K562 (cell line): Measurements from ENCODE around the gene GLT8D2. TPM values are rescaled to one million over a fixed set of nuclear protein-coding genes. Genes with fewer than 3 reads are reported as not detected.

Source experiments
- ATAC-seq: fragments of 200-7000 bp; cut with Tn5 transposase; 3 replicates; pipeline ENCODE4 v1.9.1; 2020; ENCODE audit warnings: moderate library complexity
- BruUV-seq: library from RNA; stranded (reverse); fragments of 400-500 nt; replicated peaks from 2 replicates; lab custom pipeline; 2021; lab: Mats Ljungman, UMichigan
- CTCF ChIA-PET: fragments of 300-600 bp; formaldehyde crosslinking; extraction: SDS; loops from one replicate; lab custom pipeline; 2021; ENCODE audit warnings: low intra/inter-chr PET ratio; lab: Yijun Ruan, JAX
- POLR2A ChIA-PET: fragments of 300-600, 350-650 bp; sonication (Branson Sonifier 250); formaldehyde crosslinking; extraction: SDS; loops from one replicate; lab custom pipeline; 2021; ENCODE audit warnings: antibody characterized with exemption, inconsistent platforms; lab: Yijun Ruan, JAX
- DNase-seq, 4 experiments: peaks; one replicate each; pipeline versions ENCODE4 v3.0.0 to v3.0.0-alpha.2; 2011 to 2018; ENCODE audit warnings: low spot score in 3 of 4, mixed read lengths in 3 of 4; ENCODE audit errors: extremely low read depth in 1 of 4
- FAIRE-seq: peaks from 2 replicates; lab custom pipeline; 2011; peaks lifted over from hg19 to GRCh38; lab: Jason Lieb, UNC
- H2AFZ ChIP-seq: 2 replicates; pipeline ENCODE4 v1.6.0; 2011; ENCODE audit warnings: low read depth, low read length, control low read depth, inconsistent platforms
- H3K27ac ChIP-seq: fragments of 200-600 bp; 3 replicates; pipeline ENCODE4 v1.8.0; 2011; ENCODE audit warnings: low read depth, mild to moderate bottlenecking, control low read depth, inconsistent platforms, low read length, moderate library complexity, mixed read lengths; ENCODE audit errors: extremely low read depth
- H3K27me3 ChIP-seq, 2 experiments: fragments of 300-600 bp in 1 of 2; 2 replicates in 1 of 2; 3 replicates in 1 of 2; pipeline versions ENCODE4 v1.6.0 to v1.8.0; 2011; ENCODE audit warnings: inconsistent platforms in 2 of 2, low read length in 2 of 2, mild to moderate bottlenecking in 1 of 2, mixed read lengths in 1 of 2, moderate library complexity in 1 of 2; ENCODE audit not compliant: control insufficient read depth in 2 of 2, insufficient read depth in 2 of 2
- H3K36me3 ChIP-seq: fragments of 300-600 bp; 3 replicates; pipeline ENCODE4 v1.8.0; 2011; ENCODE audit warnings: mild to moderate bottlenecking, low read length, inconsistent platforms; ENCODE audit not compliant: control insufficient read depth, insufficient read depth
- H3K4me1 ChIP-seq, 2 experiments: fragments of 200-600 bp in 1 of 2; replicated peaks in 1 of 2; 2 replicates in 1 of 2; 3 replicates in 1 of 2; pipeline versions ENCODE4 v1.5.1 to v1.8.0; 2011; ENCODE audit warnings: inconsistent platforms in 2 of 2, low read length in 2 of 2, mild to moderate bottlenecking in 1 of 2, mixed read lengths in 1 of 2, moderate library complexity in 1 of 2; ENCODE audit not compliant: control insufficient read depth in 2 of 2, insufficient read depth in 2 of 2
- H3K4me2 ChIP-seq: 2 replicates; pipeline ENCODE4 v1.6.1; 2011; ENCODE audit warnings: low read length, control low read depth, inconsistent platforms, mixed read lengths; ENCODE audit not compliant: insufficient read depth
- H3K4me3 ChIP-seq: fragments of 200-600 bp; sonication (generic), shearing (Covaris generic); 2 replicates; pipeline ENCODE4 v1.5.1; 2016; ENCODE audit warnings: control low read depth, inconsistent platforms
- H3K79me2 ChIP-seq: fragments of 200-600 bp; 3 replicates; pipeline ENCODE4 v1.8.0; 2011; ENCODE audit warnings: low read length, inconsistent platforms; ENCODE audit not compliant: control insufficient read depth, insufficient read depth
- H3K9ac ChIP-seq, 2 experiments: 2 replicates each; pipeline versions ENCODE4 v1.6.0 to v1.6.1; 2011; ENCODE audit warnings: low read depth in 2 of 2, low read length in 2 of 2, control low read depth in 1 of 2, inconsistent platforms in 1 of 2, mild to moderate bottlenecking in 1 of 2, mixed read lengths in 1 of 2; ENCODE audit not compliant: insufficient read depth in 1 of 2
- H3K9me1 ChIP-seq: one replicate; pipeline ENCODE4 v1.6.0; 2011; ENCODE audit warnings: inconsistent platforms, mild to moderate bottlenecking, low read length, moderate library complexity; ENCODE audit not compliant: control insufficient read depth, insufficient read depth
- H3K9me3 ChIP-seq: replicated peaks from 2 replicates; pipeline ENCODE4 v1.5.1; 2011; ENCODE audit warnings: low read depth, low read length, inconsistent platforms; ENCODE audit not compliant: control insufficient read depth, insufficient read depth
- H4K20me1 ChIP-seq: replicated peaks from 2 replicates; pipeline ENCODE4 v1.6.1; 2011; ENCODE audit warnings: low read length, inconsistent platforms, mixed read lengths; ENCODE audit not compliant: control insufficient read depth, insufficient read depth
- BRD4 ChIP-seq: fragments of 200-600 bp; sonication (generic); IDR thresholded peaks from 2 replicates; pipeline ENCODE4 v1.6.1; 2017; ENCODE audit warnings: inconsistent platforms
- CBX8 ChIP-seq: fragments of 200-600 bp; sonication (generic); IDR thresholded peaks from 2 replicates; pipeline ENCODE4 v1.6.1; 2012; ENCODE audit warnings: borderline replicate concordance, mixed run types, low read depth, mild to moderate bottlenecking, moderate library complexity, mixed read lengths, low read length, control low read depth, inconsistent platforms; ENCODE audit not compliant: poor library complexity, severe bottlenecking; ENCODE audit errors: extremely low read depth
- EWSR1 ChIP-seq: fragments of 450-650 bp; IDR thresholded peaks from 2 replicates; pipeline ENCODE4 v1.6.1; 2018; ENCODE audit warnings: borderline replicate concordance, mild to moderate bottlenecking, low read depth, moderate library complexity; ENCODE audit not compliant: partially characterized antibody
- L3MBTL2 ChIP-seq: fragments of 450-650 bp; IDR thresholded peaks from 2 replicates; pipeline ENCODE4 v1.6.1; 2016; ENCODE audit warnings: mild to moderate bottlenecking, moderate library complexity
- NONO ChIP-seq, 2 experiments: fragments of 200-400 bp in 1 of 2; fragments of 450-650 bp in 1 of 2; formaldehyde crosslinking in 1 of 2; IDR thresholded peaks; 2 replicates each; pipeline ENCODE4 v1.6.1; 2017; ENCODE audit warnings: low read depth in 2 of 2, mild to moderate bottlenecking in 2 of 2, moderate library complexity in 2 of 2, low read length in 1 of 2
- PPARD ChIP-seq: fragments of 250-450 bp; sonication (Bioruptor Pico); IDR thresholded peaks from 2 replicates; pipeline ENCODE4 v1.8.0; 2022; ENCODE audit warnings: inconsistent platforms, mild to moderate bottlenecking, moderate library complexity
- PTTG1 ChIP-seq: fragments of 450-650 bp; IDR thresholded peaks from 2 replicates; pipeline ENCODE4 v1.6.1; 2016; ENCODE audit warnings: low read depth, mild to moderate bottlenecking, missing genetic modification characterization, missing compliant biosample characterization
- RFX7 ChIP-seq: fragments of 250-450 bp; sonication (Bioruptor Pico); IDR thresholded peaks from 2 replicates; pipeline ENCODE4 v1.5.1; 2021; ENCODE audit warnings: mild to moderate bottlenecking
- STAT5B ChIP-seq: fragments of 250-450 bp; sonication (Bioruptor Pico); IDR thresholded peaks from 2 replicates; pipeline ENCODE4 v1.8.0; 2021; ENCODE audit warnings: mild to moderate bottlenecking, inconsistent platforms
- UBTF ChIP-seq, 2 experiments: IDR thresholded peaks; 2 replicates each; pipeline ENCODE4 v1.6.1; 2012; ENCODE audit warnings: improper control_type of control experiment in 2 of 2, low read depth in 2 of 2, low read length in 2 of 2, borderline replicate concordance in 1 of 2
- YBX1 ChIP-seq: fragments of 450-650 bp; IDR thresholded peaks from 2 replicates; pipeline ENCODE4 v1.7.1; 2016; ENCODE audit warnings: mild to moderate bottlenecking
- ZBTB34 ChIP-seq: fragments of 250-450 bp; sonication (Bioruptor Pico); IDR thresholded peaks from 2 replicates; pipeline ENCODE4 v1.8.0; 2021; ENCODE audit warnings: mild to moderate bottlenecking, moderate library complexity
- ZNF146 ChIP-seq: IDR thresholded peaks from one replicate; pipeline ENCODE4 v1.6.1; 2018; ENCODE audit warnings: missing compliant biosample characterization; ENCODE audit not compliant: unreplicated experiment
- ZNF24 ChIP-seq: fragments of 450-650 bp; IDR thresholded peaks from 2 replicates; pipeline ENCODE4 v1.6.1; 2016
- WGBS: fragments of 100-300 bp; shearing (Covaris generic); methylation state at CpG from one replicate; pipeline ENCODE4 v1.1.6; 2016; ENCODE audit warnings: low coverage, mixed read lengths; ENCODE audit not compliant: insufficient coverage; ENCODE audit errors: missing lambda C conversion rate; 5-methylcytosine and 5-hydroxymethylcytosine counted together
- in situ Hi-C: fragments of 300-500 bp; cut with MboI; formaldehyde crosslinking; loops from 4 replicates; pipeline ENCODE4 v1.15.0; 2018; ENCODE audit warnings: inconsistent platforms, mixed read lengths
- intact Hi-C: fragments of 100-400 bp; cut with micrococcal nuclease; formaldehyde crosslinking; loops from 2 replicates; pipeline ENCODE4 v1.14.2; 2022
- polyA plus RNA-seq, 8 experiments: library from polyadenylated mRNA; depleted of rRNA in 4 of 8; stranded (reverse) in 5 of 8; unstranded in 3 of 8; fragments of >200 nt; fragmentation: Nextera tagmentation in 2 of 8; fragmentation: Illumina TruSeq in 1 of 8; extraction: Ambion mirVana in 2 of 8; extraction: Trizol in 1 of 8; gene quantifications; 2 replicates each; pipeline versions ENCODE4 v1.2.1 to v1.2.3, GENCODE V29; 2011 to 2014; ENCODE audit warnings: inconsistent platforms in 1 of 8, missing spikeins in 1 of 8
- total RNA-seq, 7 experiments: library from RNA; depleted of rRNA in 6 of 7; stranded (reverse); fragments of >200 nt in 6 of 7; fragmentation: Illumina TruSeq in 2 of 7; extraction: Trizol in 2 of 7; gene quantifications; 2 replicates each; pipeline versions ENCODE4 v1.2.1 to v1.2.3, GENCODE V29; 2011 to 2021; ENCODE audit warnings: low replicate concordance in 1 of 7
- TF ChIP-seq, protein P1 (sequence below): fragments of 450-650 bp; IDR thresholded peaks from 2 replicates; pipeline ENCODE4 v1.6.1; 2016; ENCODE audit warnings: borderline replicate concordance
- TF ChIP-seq, protein P2 (sequence below): fragments of 200-800 bp; sonication (Bioruptor generic); IDR thresholded peaks from 2 replicates; pipeline ENCODE4 v1.6.1; 2017; ENCODE audit warnings: missing genetic modification characterization, missing compliant biosample characterization

The GLT8D2 gene
- total and polyA plus RNA-seq, 9 of the 15 experiments (the other 6 are each of a cell fraction or from before 2014, with no cell fraction given): 0.18 to 0.27 (median 0.18) TPM; not detected in 6

GRCh38 chr12:103952497-103952896 lies 97.5 kb downstream of the GLT8D2 start:
- in situ Hi-C loops (no loop called here), intact Hi-C loops (no loop called here)
- no peak overlapping the region for H3K9ac ChIP-seq
- no peaks in the 10 kb centered on the region for H4K20me1 ChIP-seq
- WGBS: 95% methylated on average over 1 of the region's 1 CpG
- H3K27ac ChIP-seq: no peak overlapping the region
- peaks cover 0 to 4% of the 10 kb centered on the region in 2 experiments; a peak in 2 of 5 replicates for H3K4me1 ChIP-seq
- no peak overlapping the region for H3K4me3 ChIP-seq
- peaks cover 74% of the 10 kb centered on the region for H3K36me3 ChIP-seq
- H3K9me1 ChIP-seq: no peaks in the 10 kb centered on the region
- no peaks in the 10 kb centered on the region for H3K9me3 ChIP-seq
- ChIA-PET CTCF (no interaction called here), POLR2A (interaction anchor here (0.6 to 5.3 kb wide), 5 partner anchors 10 to 23 kb away, joined by 4 to 45 read pairs (median 5); partner anchors contain the start of genes HSP90B1 and TDG)
- FAIRE-seq: no peak
- H3K27me3 ChIP-seq: no peaks in the 10 kb centered on the region
- H2AFZ ChIP-seq: no peak overlapping the region
- peaks cover 42% of the 10 kb centered on the region for H3K79me2 ChIP-seq
- H3K4me2 ChIP-seq: no peak overlapping the region
- no peak for DNase-seq
- ATAC-seq: no peak
- no TSS peak for BruUV-seq
- no peak for TF ChIP-seq ZBTB34 (CRISPR knock-in tag)
- no peak for TF ChIP-seq CBX8
- TF ChIP-seq UBTF (IDR thresholded peaks at IDR 0.05; ENCODE audit: borderline replicate concordance in 1 of 2, low read depth in 2 of 2, low read length in 2 of 2): no peak
- no peak for TF ChIP-seq L3MBTL2
- no peak for TF ChIP-seq ZNF146 (CRISPR knock-in tag)
- TF ChIP-seq PTTG1 (tag): no peak
- no peak for TF ChIP-seq EWSR1
- no peak for TF ChIP-seq BRD4
- TF ChIP-seq RFX7 (CRISPR knock-in tag): no peak
- TF ChIP-seq YBX1: no peak
- TF ChIP-seq STAT5B (CRISPR knock-in tag): no peak
- TF ChIP-seq PPARD (CRISPR knock-in tag): no peak
- TF ChIP-seq, protein P1, sequence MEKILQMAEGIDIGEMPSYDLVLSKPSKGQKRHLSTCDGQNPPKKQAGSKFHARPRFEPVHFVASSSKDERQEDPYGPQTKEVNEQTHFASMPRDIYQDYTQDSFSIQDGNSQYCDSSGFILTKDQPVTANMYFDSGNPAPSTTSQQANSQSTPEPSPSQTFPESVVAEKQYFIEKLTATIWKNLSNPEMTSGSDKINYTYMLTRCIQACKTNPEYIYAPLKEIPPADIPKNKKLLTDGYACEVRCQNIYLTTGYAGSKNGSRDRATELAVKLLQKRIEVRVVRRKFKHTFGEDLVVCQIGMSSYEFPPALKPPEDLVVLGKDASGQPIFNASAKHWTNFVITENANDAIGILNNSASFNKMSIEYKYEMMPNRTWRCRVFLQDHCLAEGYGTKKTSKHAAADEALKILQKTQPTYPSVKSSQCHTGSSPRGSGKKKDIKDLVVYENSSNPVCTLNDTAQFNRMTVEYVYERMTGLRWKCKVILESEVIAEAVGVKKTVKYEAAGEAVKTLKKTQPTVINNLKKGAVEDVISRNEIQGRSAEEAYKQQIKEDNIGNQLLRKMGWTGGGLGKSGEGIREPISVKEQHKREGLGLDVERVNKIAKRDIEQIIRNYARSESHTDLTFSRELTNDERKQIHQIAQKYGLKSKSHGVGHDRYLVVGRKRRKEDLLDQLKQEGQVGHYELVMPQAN: no peak
- TF ChIP-seq, protein P2, sequence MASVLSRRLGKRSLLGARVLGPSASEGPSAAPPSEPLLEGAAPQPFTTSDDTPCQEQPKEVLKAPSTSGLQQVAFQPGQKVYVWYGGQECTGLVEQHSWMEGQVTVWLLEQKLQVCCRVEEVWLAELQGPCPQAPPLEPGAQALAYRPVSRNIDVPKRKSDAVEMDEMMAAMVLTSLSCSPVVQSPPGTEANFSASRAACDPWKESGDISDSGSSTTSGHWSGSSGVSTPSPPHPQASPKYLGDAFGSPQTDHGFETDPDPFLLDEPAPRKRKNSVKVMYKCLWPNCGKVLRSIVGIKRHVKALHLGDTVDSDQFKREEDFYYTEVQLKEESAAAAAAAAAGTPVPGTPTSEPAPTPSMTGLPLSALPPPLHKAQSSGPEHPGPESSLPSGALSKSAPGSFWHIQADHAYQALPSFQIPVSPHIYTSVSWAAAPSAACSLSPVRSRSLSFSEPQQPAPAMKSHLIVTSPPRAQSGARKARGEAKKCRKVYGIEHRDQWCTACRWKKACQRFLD: no peak
- TF ChIP-seq NONO (IDR thresholded peaks at IDR 0.05; ENCODE audit: low read depth in 2 of 2, low read length in 1 of 2): no peak
- no peak for TF ChIP-seq ZNF24
